HepG2 (cell line): ENCODE results near the gene ARF4. TPM values are rescaled to one million over a fixed set of nuclear protein-coding genes. Genes with fewer than 3 reads are reported as not detected.

Experiments
- ATAC-seq: fragments of 200-7000 bp; cut with Tn5 transposase; 3 replicates; pipeline ENCODE4 v1.9.1; 2020; ENCODE audit warnings: mild to moderate bottlenecking, moderate library complexity
- BruUV-seq: library from RNA; stranded (reverse); fragments of 400-500 nt; replicated peaks from 2 replicates; lab custom pipeline; 2021; lab: Mats Ljungman, UMichigan
- CTCF ChIA-PET: fragments of 300-600 bp; formaldehyde crosslinking; extraction: SDS; loops from one replicate; lab custom pipeline; 2021; ENCODE audit warnings: low total read pairs, inconsistent platforms, low intra/inter-chr PET ratio; lab: Yijun Ruan, JAX
- POLR2A ChIA-PET: fragments of 350-600 bp; sonication (Branson Sonifier 250); formaldehyde crosslinking; loops from one replicate; lab custom pipeline; 2020; ENCODE audit warnings: antibody characterized with exemption, inconsistent platforms; lab: Yijun Ruan, JAX
- DNase-seq: peaks from one replicate; pipeline ENCODE4 v3.0.0-alpha.2; 2015; ENCODE audit warnings: low spot score
- FAIRE-seq: peaks from 3 replicates; lab custom pipeline; 2011; peaks lifted over from hg19 to GRCh38; lab: Jason Lieb, UNC
- H2AFZ ChIP-seq: one replicate; pipeline ENCODE4 v1.6.1; 2011; ENCODE audit warnings: low read length, inconsistent platforms
- H3K27ac ChIP-seq: fragments of 300-600 bp; 3 replicates; pipeline ENCODE4 v1.8.0; 2011; ENCODE audit warnings: mixed run types, mild to moderate bottlenecking, mixed read lengths, low read length, inconsistent platforms; ENCODE audit not compliant: insufficient read depth; ENCODE audit errors: extremely low read length
- H3K27me3 ChIP-seq, 2 experiments: fragments of 200-600 bp in 1 of 2; 2 replicates in 1 of 2; 3 replicates in 1 of 2; pipeline versions ENCODE4 v1.6.0 to v1.8.0; 2011; ENCODE audit warnings: low read length in 2 of 2, mild to moderate bottlenecking in 2 of 2, moderate library complexity in 2 of 2, inconsistent platforms in 1 of 2; ENCODE audit not compliant: insufficient read depth in 2 of 2, control insufficient read depth in 1 of 2
- H3K36me3 ChIP-seq, 2 experiments: fragments of 200-600 bp in 1 of 2; replicated peaks in 1 of 2; 2 replicates in 1 of 2; 3 replicates in 1 of 2; pipeline versions ENCODE4 v1.5.1 to v1.8.0; 2011; ENCODE audit warnings: low read length in 2 of 2, inconsistent platforms in 1 of 2; ENCODE audit not compliant: insufficient read depth in 2 of 2, control insufficient read depth in 1 of 2
- H3K4me1 ChIP-seq: 2 replicates; pipeline ENCODE4 v1.5.1; 2012; ENCODE audit warnings: low read length, inconsistent platforms; ENCODE audit not compliant: insufficient read depth
- H3K4me2 ChIP-seq: 2 replicates; pipeline ENCODE4 v1.6.0; 2011; ENCODE audit warnings: low read depth, low read length, inconsistent platforms
- H3K4me3 ChIP-seq, 3 experiments: fragments of 200-600 bp in 1 of 3; sonication (generic), shearing (Covaris generic) in 1 of 3; replicated peaks in 1 of 3; 2 replicates each; pipeline ENCODE4 v1.5.1; 2011 to 2016; ENCODE audit warnings: low read length in 3 of 3, inconsistent platforms in 2 of 3, low read depth in 2 of 3, mild to moderate bottlenecking in 2 of 3, control low read depth in 1 of 3, mixed read lengths in 1 of 3; ENCODE audit not compliant: insufficient read depth in 1 of 3
- H3K79me2 ChIP-seq: one replicate; pipeline ENCODE4 v1.6.1; 2011; ENCODE audit warnings: low read length, inconsistent platforms; ENCODE audit not compliant: insufficient read depth
- H3K9ac ChIP-seq: 2 replicates; pipeline ENCODE4 v1.6.0; 2011; ENCODE audit warnings: mild to moderate bottlenecking, low read depth, low read length, inconsistent platforms; ENCODE audit not compliant: insufficient read depth
- H3K9me3 ChIP-seq: 2 replicates; pipeline ENCODE4 v1.5.1; 2012; ENCODE audit warnings: mild to moderate bottlenecking, low read length
- H4K20me1 ChIP-seq: 2 replicates; pipeline ENCODE4 v1.6.0; 2011; ENCODE audit warnings: inconsistent platforms, mild to moderate bottlenecking, low read length, moderate library complexity; ENCODE audit not compliant: insufficient read depth
- RELA ChIP-seq: sonication (generic); formaldehyde crosslinking; IDR thresholded peaks from 2 replicates; pipeline ENCODE4 v1.4.0; 2020; ENCODE audit warnings: missing genetic modification reagents
- ZNF761 ChIP-seq: sonication (generic); formaldehyde crosslinking; conservative IDR thresholded peaks from 2 replicates; pipeline ENCODE4 v1.4.0; 2020; ENCODE audit warnings: mild to moderate bottlenecking, missing genetic modification reagents
- WGBS: methylation state at CpG from one replicate; pipeline ENCODE4 v1.1.6; 2017; ENCODE audit warnings: low lambda C conversion rate; 5-methylcytosine and 5-hydroxymethylcytosine counted together
- in situ Hi-C: cut with HindIII; loops from 2 replicates; pipeline ENCODE4 v1.10.0; 2017; ENCODE audit warnings: low pct_unique_long_range_greater_than_20kb; ENCODE audit not compliant: extremely low pct_ligation_motif_present
- intact Hi-C: fragments of 100-400 bp; cut with micrococcal nuclease; formaldehyde crosslinking; loops from one replicate; pipeline ENCODE4 v1.10.0; 2022; ENCODE audit not compliant: unreplicated experiment
- polyA plus RNA-seq, 8 experiments: library from polyadenylated mRNA; depleted of rRNA in 3 of 8; stranded (reverse) in 7 of 8; unstranded in 1 of 8; fragments of >200 nt; fragmentation: Illumina TruSeq in 4 of 8; extraction: Trizol in 4 of 8; gene quantifications; 2 replicates each; pipeline versions ENCODE4 v1.2.1 to v1.2.3, GENCODE V29; 2011 to 2016; ENCODE audit warnings: low read depth in 4 of 8, missing spikeins in 1 of 8, mixed read lengths in 1 of 8; ENCODE audit not compliant: insufficient read depth in 1 of 8
- total RNA-seq, 5 experiments: library from RNA; depleted of rRNA; stranded (reverse); fragments of >200 nt; fragmentation: Illumina TruSeq; extraction: Trizol; gene quantifications; 2 replicates each; pipeline ENCODE4 v1.2.3, GENCODE V29; 2016; ENCODE audit warnings: low read depth in 1 of 5
- TF ChIP-seq, protein P1 (sequence below): sonication (generic); formaldehyde crosslinking; IDR thresholded peaks from 2 replicates; pipeline ENCODE4 v1.5.0; 2020; ENCODE audit warnings: mild to moderate bottlenecking, missing genetic modification reagents, moderate library complexity

Gene ARF4
- total and polyA plus RNA-seq, 2 of the 13 experiments (the other 11 are each of a cell fraction or from before 2014, with no cell fraction given) = 184 to 250 TPM

- no peak for TF ChIP-seq ZNF761 (CRISPR knock-in tag)
- TF ChIP-seq, all 625 proteins: peak for 0
These were observed 13.6 kb downstream of the ARF4 start (continued) for GRCh38 chr3:57583544-57583943.

- no peak for DNase-seq
- peaks cover 90% of the 10 kb centered on the region for H3K79me2 ChIP-seq
These were observed 14.5 kb downstream of the ARF4 start for GRCh38 chr3:57582474-57583168.

More at GRCh38 chr3:57582474-57583168, 14.5 kb downstream of the ARF4 start:
- Histone ChIP-seq H3K4me1 (no peaks in the 10 kb centered on the region), H4K20me1 (peaks cover 58% of the 10 kb centered on the region), H3K4me2 (no peak overlapping the region), H2AFZ (no peak overlapping the region), H3K27me3 (no peaks in the 10 kb centered on the region), H3K27ac (no peak overlapping the region), H3K9ac (no peak overlapping the region), H3K9me3 (no peaks in the 10 kb centered on the region), H3K4me3 (no peak overlapping the region), H3K36me3 (peaks cover 4 to 65% of the 10 kb centered on the region in 2 experiments)
- ChIA-PET POLR2A (no interaction called here), CTCF (no interaction called here)
- peak; percentile 65 for ATAC-seq
- intact Hi-C loops = loop anchor here (2.0 kb wide), 1 partner anchor 186 kb away; no protein-coding TSS in a partner anchor
- no peak for FAIRE-seq
- no peak for TF ChIP-seq RELA (CRISPR knock-in tag)
- TF ChIP-seq, protein P1, sequence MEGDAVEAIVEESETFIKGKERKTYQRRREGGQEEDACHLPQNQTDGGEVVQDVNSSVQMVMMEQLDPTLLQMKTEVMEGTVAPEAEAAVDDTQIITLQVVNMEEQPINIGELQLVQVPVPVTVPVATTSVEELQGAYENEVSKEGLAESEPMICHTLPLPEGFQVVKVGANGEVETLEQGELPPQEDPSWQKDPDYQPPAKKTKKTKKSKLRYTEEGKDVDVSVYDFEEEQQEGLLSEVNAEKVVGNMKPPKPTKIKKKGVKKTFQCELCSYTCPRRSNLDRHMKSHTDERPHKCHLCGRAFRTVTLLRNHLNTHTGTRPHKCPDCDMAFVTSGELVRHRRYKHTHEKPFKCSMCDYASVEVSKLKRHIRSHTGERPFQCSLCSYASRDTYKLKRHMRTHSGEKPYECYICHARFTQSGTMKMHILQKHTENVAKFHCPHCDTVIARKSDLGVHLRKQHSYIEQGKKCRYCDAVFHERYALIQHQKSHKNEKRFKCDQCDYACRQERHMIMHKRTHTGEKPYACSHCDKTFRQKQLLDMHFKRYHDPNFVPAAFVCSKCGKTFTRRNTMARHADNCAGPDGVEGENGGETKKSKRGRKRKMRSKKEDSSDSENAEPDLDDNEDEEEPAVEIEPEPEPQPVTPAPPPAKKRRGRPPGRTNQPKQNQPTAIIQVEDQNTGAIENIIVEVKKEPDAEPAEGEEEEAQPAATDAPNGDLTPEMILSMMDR (CRISPR knock-in tag) = peak; percentile 26; the same call in 1 of the 2 replicates
- in situ Hi-C loops = no loop called here
- 95% methylated on average over 7 of the region's 7 CpGs for WGBS
- no TSS peak for BruUV-seq
